Neural cell (in vitro differentiated cells): Measurements from ENCODE around the gene TRIM10. TPM values are rescaled to one million over a fixed set of nuclear protein-coding genes. Genes with fewer than 3 reads are reported as not detected.

Experiments
- H2AFZ ChIP-seq: fragments of 200-600, 300-800 bp; sonication (generic), shearing (Covaris generic); 2 replicates; pipeline ENCODE4 v1.6.0; 2014; ENCODE audit warnings: low read depth, mild to moderate bottlenecking, antibody characterized with exemption, low read length, moderate library complexity
- H3F3A ChIP-seq: fragments of 200-600 bp; shearing (Covaris generic); 2 replicates; pipeline ENCODE4 v1.6.1; 2016; ENCODE audit warnings: mild to moderate bottlenecking, moderate library complexity, mixed read lengths, antibody characterized with exemption, low read length; ENCODE audit not compliant: insufficient read depth, poor library complexity, severe bottlenecking
- H3K27ac ChIP-seq: fragments of 200-600, 300-800 bp; sonication (generic), shearing (Covaris generic); 2 replicates; pipeline ENCODE4 v1.5.1; 2014; ENCODE audit warnings: mild to moderate bottlenecking, low read length, moderate library complexity
- H3K27me3 ChIP-seq: fragments of 300-800, 200-600 bp; sonication (generic), shearing (Covaris generic); 2 replicates; pipeline ENCODE4 v1.6.0; 2014; ENCODE audit warnings: mild to moderate bottlenecking, low read depth, low read length, moderate library complexity; ENCODE audit not compliant: insufficient read depth
- H3K36me3 ChIP-seq: fragments of 300-800, 200-600 bp; sonication (generic), shearing (Covaris generic); 2 replicates; pipeline ENCODE4 v1.5.1; 2014; ENCODE audit warnings: mild to moderate bottlenecking, antibody characterized with exemption, low read length, moderate library complexity; ENCODE audit not compliant: insufficient read depth
- H3K4me2 ChIP-seq: fragments of 300-800, 200-600 bp; sonication (generic), shearing (Covaris generic); 2 replicates; pipeline ENCODE4 v1.6.0; 2014; ENCODE audit warnings: mild to moderate bottlenecking, low read length
- H3K4me3 ChIP-seq: fragments of 300-800, 200-600 bp; sonication (generic), shearing (Covaris generic); 2 replicates; pipeline ENCODE4 v1.5.1; 2014; ENCODE audit warnings: mild to moderate bottlenecking, low read length, moderate library complexity
- H3K79me2 ChIP-seq: fragments of 200-600 bp; shearing (Covaris generic); replicated peaks from 2 replicates; pipeline ENCODE4 v1.6.0; 2014; ENCODE audit warnings: mild to moderate bottlenecking, low read length, moderate library complexity; ENCODE audit not compliant: insufficient read depth
- H3K9ac ChIP-seq: fragments of 300-800, 200-600 bp; sonication (generic), shearing (Covaris generic); 2 replicates; pipeline ENCODE4 v1.6.1; 2016; ENCODE audit warnings: mild to moderate bottlenecking, low read length, mixed read lengths
- H3K9me2 ChIP-seq: fragments of 200-600 bp; shearing (Covaris generic); 2 replicates; pipeline ENCODE4 v1.6.1; 2016; ENCODE audit warnings: mild to moderate bottlenecking, low read length, mixed read lengths; ENCODE audit not compliant: insufficient read depth
- H3K9me3 ChIP-seq: fragments of 200-600, 300-800 bp; sonication (generic), shearing (Covaris generic); 2 replicates; pipeline ENCODE4 v1.6.1; 2016; ENCODE audit warnings: mild to moderate bottlenecking, mixed run types, low read length, moderate library complexity, mixed read lengths
- H4K20me1 ChIP-seq: fragments of 200-600 bp; shearing (Covaris generic); 2 replicates; pipeline ENCODE4 v1.6.1; 2016; ENCODE audit warnings: mild to moderate bottlenecking, mixed run types; ENCODE audit not compliant: insufficient read depth
- CTCF ChIP-seq: fragments of 450-650 bp; IDR thresholded peaks from 2 replicates; pipeline ENCODE4 v1.5.1; 2014; ENCODE audit warnings: antibody characterized with exemption, mild to moderate bottlenecking, moderate library complexity; ENCODE audit not compliant: poor library complexity, severe bottlenecking
- EP300 ChIP-seq: fragments of 450-650 bp; conservative IDR thresholded peaks from 2 replicates; pipeline ENCODE4 v1.6.1; 2014; ENCODE audit warnings: antibody characterized with exemption, mild to moderate bottlenecking, moderate library complexity; ENCODE audit not compliant: poor library complexity, severe bottlenecking
- EZH2 ChIP-seq: fragments of 200-600, 300-800 bp; shearing (Covaris generic), sonication (generic); IDR thresholded peaks from 2 replicates; pipeline ENCODE4 v1.6.1; 2014; ENCODE audit warnings: antibody characterized with exemption, low read length, borderline replicate concordance, mild to moderate bottlenecking; ENCODE audit not compliant: insufficient read depth, poor library complexity, severe bottlenecking
- MXI1 ChIP-seq: fragments of 450-650 bp; conservative IDR thresholded peaks from 2 replicates; pipeline ENCODE4 v1.6.1; 2014; ENCODE audit warnings: antibody characterized with exemption, mild to moderate bottlenecking; ENCODE audit not compliant: poor library complexity, severe bottlenecking
- POLR2AphosphoS5 ChIP-seq: IDR thresholded peaks from 2 replicates; pipeline ENCODE4 v1.6.1; 2012
- RAD21 ChIP-seq: fragments of 450-650 bp; conservative IDR thresholded peaks from 2 replicates; pipeline ENCODE4 v1.6.1; 2014; ENCODE audit warnings: antibody characterized with exemption, mild to moderate bottlenecking, moderate library complexity
- SMC3 ChIP-seq: fragments of 450-650 bp; conservative IDR thresholded peaks from 2 replicates; pipeline ENCODE4 v1.6.1; 2014; ENCODE audit warnings: antibody characterized with exemption, mild to moderate bottlenecking, moderate library complexity; ENCODE audit not compliant: poor library complexity
- TAF1 ChIP-seq: IDR thresholded peaks from 2 replicates; pipeline ENCODE4 v1.6.1; 2012; ENCODE audit warnings: low read depth
- polyA plus RNA-seq: library from polyadenylated mRNA; depleted of rRNA; stranded (reverse); fragments of >200 nt; gene quantifications from 2 replicates; pipeline ENCODE4 v1.2.3, GENCODE V29; 2014
- TF ChIP-seq, protein P1 (sequence below): IDR thresholded peaks from 2 replicates; pipeline ENCODE4 v1.6.1; 2012; ENCODE audit warnings: borderline replicate concordance

Gene TRIM10
- polyA plus RNA-seq, 1 donor from 2014 or later, result not detected

- Histone ChIP-seq H3K27ac (no peak within 1 kb of the TSS), H4K20me1 (no peaks in the 10 kb centered on the region), H3F3A (no peaks in the 10 kb centered on the region), H3K9ac (no peak within 1 kb of the TSS), H2AFZ (no peak within 1 kb of the TSS), H3K27me3 (peaks cover 26% of the 10 kb centered on the region), H3K36me3 (no peaks in the 10 kb centered on the region), H3K4me3 (no peak within 1 kb of the TSS), H3K4me2 (no peak within 1 kb of the TSS), H3K9me3 (no peaks in the 10 kb centered on the region), H3K79me2 (no peaks in the 10 kb centered on the region), H3K9me2 (no peaks in the 10 kb centered on the region)
- TF ChIP-seq EP300 (no peak), MXI1 (no peak), POLR2AphosphoS5 (no peak), EZH2 (no peak), CTCF (no peak), TAF1 (no peak), SMC3 (no peak), RAD21 (no peak)
- TF ChIP-seq, protein P1, sequence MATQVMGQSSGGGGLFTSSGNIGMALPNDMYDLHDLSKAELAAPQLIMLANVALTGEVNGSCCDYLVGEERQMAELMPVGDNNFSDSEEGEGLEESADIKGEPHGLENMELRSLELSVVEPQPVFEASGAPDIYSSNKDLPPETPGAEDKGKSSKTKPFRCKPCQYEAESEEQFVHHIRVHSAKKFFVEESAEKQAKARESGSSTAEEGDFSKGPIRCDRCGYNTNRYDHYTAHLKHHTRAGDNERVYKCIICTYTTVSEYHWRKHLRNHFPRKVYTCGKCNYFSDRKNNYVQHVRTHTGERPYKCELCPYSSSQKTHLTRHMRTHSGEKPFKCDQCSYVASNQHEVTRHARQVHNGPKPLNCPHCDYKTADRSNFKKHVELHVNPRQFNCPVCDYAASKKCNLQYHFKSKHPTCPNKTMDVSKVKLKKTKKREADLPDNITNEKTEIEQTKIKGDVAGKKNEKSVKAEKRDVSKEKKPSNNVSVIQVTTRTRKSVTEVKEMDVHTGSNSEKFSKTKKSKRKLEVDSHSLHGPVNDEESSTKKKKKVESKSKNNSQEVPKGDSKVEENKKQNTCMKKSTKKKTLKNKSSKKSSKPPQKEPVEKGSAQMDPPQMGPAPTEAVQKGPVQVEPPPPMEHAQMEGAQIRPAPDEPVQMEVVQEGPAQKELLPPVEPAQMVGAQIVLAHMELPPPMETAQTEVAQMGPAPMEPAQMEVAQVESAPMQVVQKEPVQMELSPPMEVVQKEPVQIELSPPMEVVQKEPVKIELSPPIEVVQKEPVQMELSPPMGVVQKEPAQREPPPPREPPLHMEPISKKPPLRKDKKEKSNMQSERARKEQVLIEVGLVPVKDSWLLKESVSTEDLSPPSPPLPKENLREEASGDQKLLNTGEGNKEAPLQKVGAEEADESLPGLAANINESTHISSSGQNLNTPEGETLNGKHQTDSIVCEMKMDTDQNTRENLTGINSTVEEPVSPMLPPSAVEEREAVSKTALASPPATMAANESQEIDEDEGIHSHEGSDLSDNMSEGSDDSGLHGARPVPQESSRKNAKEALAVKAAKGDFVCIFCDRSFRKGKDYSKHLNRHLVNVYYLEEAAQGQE, result no peak
Measured at GRCh38 chr6:30113003-30113759, 47.8 kb downstream of the TRIM10 start, which contains the start of gene TRIM31. Gene TRIM31 (minus strand): TSS chr6:30113090. CDS start chr6:30112805, 285 bp downstream.

DNA sequence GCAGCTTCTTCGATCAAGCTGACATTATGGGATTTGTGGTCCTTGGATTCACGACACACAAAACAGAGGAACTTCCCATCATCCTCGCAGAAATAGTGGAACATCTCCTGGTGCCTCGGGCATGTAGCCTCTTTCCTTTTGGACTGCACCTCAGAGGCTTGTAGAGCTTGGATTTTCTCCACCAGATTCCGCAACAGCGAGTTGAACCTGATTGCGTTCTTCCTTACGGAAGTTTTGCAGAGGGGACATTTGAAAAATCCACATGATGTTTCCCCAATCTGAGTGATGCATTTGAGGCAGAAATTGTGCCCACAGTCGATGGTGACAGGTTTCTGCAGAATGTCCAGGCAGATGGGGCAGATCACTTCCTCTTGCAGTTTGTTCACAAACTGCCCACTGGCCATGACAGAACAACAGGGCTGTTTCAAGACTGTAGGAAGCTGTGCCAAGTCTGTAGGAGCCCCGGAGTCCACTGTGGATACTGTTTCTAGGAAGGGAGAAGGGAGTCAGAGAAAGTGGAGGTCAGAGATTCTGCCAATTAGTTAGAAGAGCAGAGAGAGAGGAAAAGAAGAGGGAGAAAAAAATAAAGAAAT lies 48.5 kb downstream of the TRIM10 start:
- Histone ChIP-seq H3K27me3 (peaks cover 26% of the 10 kb centered on the region), H3F3A (no peaks in the 10 kb centered on the region), H4K20me1 (no peaks in the 10 kb centered on the region), H3K79me2 (no peaks in the 10 kb centered on the region), H2AFZ (no peak overlapping the region), H3K4me3 (no peak overlapping the region), H3K9ac (no peak overlapping the region), H3K4me2 (no peak overlapping the region), H3K27ac (no peak overlapping the region), H3K9me3 (no peaks in the 10 kb centered on the region), H3K9me2 (no peaks in the 10 kb centered on the region), H3K36me3 (no peaks in the 10 kb centered on the region)
- no peak for TF ChIP-seq POLR2AphosphoS5
- TF ChIP-seq, protein P1, result no peak
- TF ChIP-seq EZH2, result no peak
- no peak for TF ChIP-seq MXI1
- TF ChIP-seq CTCF, result no peak
- TF ChIP-seq EP300, result no peak
- no peak for TF ChIP-seq SMC3
- TF ChIP-seq RAD21, result no peak
- TF ChIP-seq TAF1, result no peak
